IMR-90 (cell line): Measurements from ENCODE around the gene FBXW11. TPM values are rescaled to one million over a fixed set of nuclear protein-coding genes. Genes with fewer than 3 reads are reported as not detected.
A peak's percentile ranks its signal among the peaks of the same experiment; 100 is the strongest.

ENCODE experiments used
- ATAC-seq: fragments of 200-7000 bp; cut with Tn5 transposase; 2 replicates; pipeline ENCODE4 v1.9.1; 2020; ENCODE audit warnings: low read depth, mild to moderate bottlenecking, moderate library complexity
- BruUV-seq: library from RNA; stranded (reverse); fragments of 400-500 nt; replicated peaks from 2 replicates; lab custom pipeline; 2021; lab: Mats Ljungman, UMichigan
- CTCF ChIA-PET: fragments of 300-600 bp; formaldehyde crosslinking; extraction: SDS; loops from one replicate; lab custom pipeline; 2021; ENCODE audit warnings: antibody characterized with exemption; lab: Yijun Ruan, JAX
- POLR2A ChIA-PET: fragments of 300-600 bp; sonication (Branson Sonifier 250); formaldehyde crosslinking; loops from one replicate; lab custom pipeline; 2022; ENCODE audit warnings: antibody characterized with exemption; ENCODE audit not compliant: unreplicated experiment; lab: Charles Lee
- DNase-seq: peaks from one replicate; pipeline ENCODE4 v3.0.0; 2013
- H2AFZ ChIP-seq: replicated peaks from 2 replicates; pipeline ENCODE3; 2013; ENCODE audit warnings: low read length, mild to moderate bottlenecking; ENCODE audit not compliant: poor library complexity
- H2AK5ac ChIP-seq: 2 replicates; pipeline ENCODE4 v1.6.1; 2013; ENCODE audit warnings: low read depth, low read length, inconsistent platforms
- H2AK9ac ChIP-seq: replicated peaks from 2 replicates; pipeline ENCODE3; 2013; ENCODE audit warnings: mild to moderate bottlenecking, low read depth, low read length, moderate library complexity; ENCODE audit not compliant: poor library complexity
- H2BK120ac ChIP-seq: 2 replicates; pipeline ENCODE4 v1.6.1; 2013; ENCODE audit warnings: low read depth, low read length, inconsistent platforms
- H2BK15ac ChIP-seq: 3 replicates; pipeline ENCODE4 v1.6.1; 2013; ENCODE audit warnings: low read depth, low read length, inconsistent platforms
- H2BK20ac ChIP-seq: 2 replicates; pipeline ENCODE4 v1.6.1; 2013; ENCODE audit warnings: low read depth, mild to moderate bottlenecking, inconsistent platforms, low read length, moderate library complexity
- H2BK5ac ChIP-seq: 2 replicates; pipeline ENCODE4 v1.6.1; 2013; ENCODE audit warnings: mild to moderate bottlenecking, low read depth, low read length, inconsistent platforms; ENCODE audit not compliant: poor library complexity, severe bottlenecking
- H3K14ac ChIP-seq: replicated peaks from 2 replicates; pipeline ENCODE4 v1.6.1; 2013; ENCODE audit warnings: low read depth, low read length, inconsistent platforms
- H3K18ac ChIP-seq: 2 replicates; pipeline ENCODE4 v1.6.1; 2013; ENCODE audit warnings: low read depth, low read length, control low read depth
- H3K23ac ChIP-seq: 2 replicates; pipeline ENCODE4 v1.6.1; 2013; ENCODE audit warnings: low read depth, low read length, inconsistent platforms
- H3K27ac ChIP-seq: 2 replicates; pipeline ENCODE4 v1.5.1; 2013; ENCODE audit warnings: mild to moderate bottlenecking, control low read depth, low read length; ENCODE audit not compliant: insufficient read depth
- H3K27me3 ChIP-seq: 2 replicates; pipeline ENCODE4 v1.6.1; 2013; ENCODE audit warnings: low read length; ENCODE audit not compliant: control insufficient read depth, insufficient read depth
- H3K36me3 ChIP-seq: 2 replicates; pipeline ENCODE4 v1.6.1; 2013; ENCODE audit warnings: low read length, mixed read lengths; ENCODE audit not compliant: control insufficient read depth, insufficient read depth
- H3K4ac ChIP-seq: 2 replicates; pipeline ENCODE4 v1.6.1; 2013; ENCODE audit warnings: low read depth, low read length, inconsistent platforms
- H3K4me1 ChIP-seq: 2 replicates; pipeline ENCODE4 v1.6.1; 2013; ENCODE audit warnings: low read length, mixed read lengths; ENCODE audit not compliant: control insufficient read depth, insufficient read depth
- H3K4me2 ChIP-seq: 2 replicates; pipeline ENCODE4 v1.6.1; 2013; ENCODE audit warnings: low read depth, mild to moderate bottlenecking, control low read depth, low read length, moderate library complexity
- H3K4me3 ChIP-seq: 2 replicates; pipeline ENCODE4 v1.5.1; 2013; ENCODE audit warnings: low read depth, mild to moderate bottlenecking, control low read depth, low read length, moderate library complexity; ENCODE audit not compliant: insufficient read depth
- H3K56ac ChIP-seq: 2 replicates; pipeline ENCODE4 v1.6.1; 2013; ENCODE audit warnings: low read length, inconsistent platforms; ENCODE audit not compliant: insufficient read depth; ENCODE audit errors: extremely low read depth
- H3K79me1 ChIP-seq, 2 experiments: 2 replicates each; pipeline ENCODE4 v1.6.1; 2013; ENCODE audit warnings: low read length in 2 of 2, inconsistent platforms in 1 of 2, low read depth in 1 of 2
- H3K9ac ChIP-seq: 2 replicates; pipeline ENCODE4 v1.6.1; 2013; ENCODE audit warnings: low read depth, low read length, control low read depth
- H3K9me1 ChIP-seq: 2 replicates; pipeline ENCODE4 v1.6.1; 2013; ENCODE audit warnings: low read length, inconsistent platforms; ENCODE audit not compliant: insufficient read depth
- H3K9me3 ChIP-seq: 2 replicates; pipeline ENCODE4 v1.6.1; 2013; ENCODE audit warnings: low read length; ENCODE audit not compliant: control insufficient read depth, insufficient read depth
- H4K20me1 ChIP-seq: 2 replicates; pipeline ENCODE4 v1.6.1; 2013; ENCODE audit warnings: low read length, inconsistent platforms; ENCODE audit not compliant: insufficient read depth
- H4K5ac ChIP-seq: 2 replicates; pipeline ENCODE4 v1.6.1; 2013; ENCODE audit warnings: mild to moderate bottlenecking, low read depth, low read length, control low read depth
- H4K8ac ChIP-seq, 2 experiments: 2 replicates each; pipeline ENCODE4 v1.6.1; 2013; ENCODE audit warnings: low read depth in 2 of 2, low read length in 2 of 2, control low read depth in 1 of 2, inconsistent platforms in 1 of 2
- H4K91ac ChIP-seq: 2 replicates; pipeline ENCODE4 v1.6.1; 2013; ENCODE audit warnings: low read depth, low read length, inconsistent platforms; ENCODE audit not compliant: insufficient read depth
- BHLHE40 ChIP-seq: fragments of 150-350 bp; IDR thresholded peaks from 2 replicates; pipeline ENCODE4 v1.6.1; 2016; ENCODE audit warnings: mild to moderate bottlenecking, low read depth, low read length
- ELK1 ChIP-seq: fragments of 150-350 bp; IDR thresholded peaks from 2 replicates; pipeline ENCODE4 v1.6.1; 2016; ENCODE audit warnings: low read depth, mild to moderate bottlenecking, low read length, moderate library complexity, borderline replicate concordance
- FOS ChIP-seq: fragments of 150-350 bp; IDR thresholded peaks from 2 replicates; pipeline ENCODE4 v1.6.1; 2016; ENCODE audit warnings: low read depth, low read length
- MAFK ChIP-seq: IDR thresholded peaks from 2 replicates; pipeline ENCODE4 v1.6.1; 2012; ENCODE audit warnings: low read depth, low read length, improper control_type of control experiment
- MAZ ChIP-seq: IDR thresholded peaks from 2 replicates; pipeline ENCODE4 v1.6.1; 2012; ENCODE audit warnings: low read depth, mild to moderate bottlenecking, low read length, improper control_type of control experiment, moderate library complexity, borderline replicate concordance
- MXI1 ChIP-seq: IDR thresholded peaks from 2 replicates; pipeline ENCODE4 v1.6.1; 2012; ENCODE audit warnings: low read depth, mild to moderate bottlenecking, low read length, moderate library complexity, borderline replicate concordance
- NFE2L2 ChIP-seq: fragments of 150-350 bp; IDR thresholded peaks from 2 replicates; pipeline ENCODE4 v1.6.1; 2016; ENCODE audit warnings: low read depth, mild to moderate bottlenecking, low read length
- POLR2A ChIP-seq: IDR thresholded peaks from 2 replicates; pipeline ENCODE4 v1.6.1; 2012; ENCODE audit warnings: mild to moderate bottlenecking, low read depth, low read length
- RAD21 ChIP-seq: IDR thresholded peaks from 2 replicates; pipeline ENCODE4 v1.6.1; 2012; ENCODE audit warnings: low read length, improper control_type of control experiment
- RCOR1 ChIP-seq: IDR thresholded peaks from 2 replicates; pipeline ENCODE4 v1.6.1; 2012; ENCODE audit warnings: mild to moderate bottlenecking, low read length, improper control_type of control experiment; ENCODE audit not compliant: insufficient replicate concordance
- RFX5 ChIP-seq: IDR thresholded peaks from 2 replicates; pipeline ENCODE4 v1.8.0; 2012; ENCODE audit warnings: low read depth, mild to moderate bottlenecking, low read length, moderate library complexity
- SMC3 ChIP-seq: fragments of 150-350 bp; IDR thresholded peaks from 2 replicates; pipeline ENCODE4 v1.6.1; 2016; ENCODE audit warnings: low read depth, mild to moderate bottlenecking, antibody characterized with exemption, low read length, moderate library complexity
- USF2 ChIP-seq: fragments of 150-350 bp; IDR thresholded peaks from 2 replicates; pipeline ENCODE4 v1.6.1; 2017; ENCODE audit warnings: mild to moderate bottlenecking, antibody characterized with exemption, low read length, low read depth
- WGBS, 2 experiments: methylation state at CpG; one replicate each; pipeline versions ENCODE4 v1.1.5 to v1.1.7; 2013; ENCODE audit warnings: missing lambda C conversion rate in 2 of 2; ENCODE audit not compliant: insufficient read length in 1 of 2; ENCODE audit errors: extremely low coverage in 2 of 2; 5-methylcytosine and 5-hydroxymethylcytosine counted together
- dilution Hi-C: fragments of 300-500 bp; cut with HindIII; formaldehyde crosslinking; loops from one replicate; pipeline ENCODE4 v1.14.3; 2018; ENCODE audit warnings: low sequenced_read_pairs; ENCODE audit not compliant: unreplicated experiment
- in situ Hi-C: fragments of 300-500 bp; cut with MboI; formaldehyde crosslinking; loops from 3 replicates; pipeline ENCODE4 v1.14.3; 2019; ENCODE audit warnings: low sequenced_read_pairs, inconsistent platforms, mixed read lengths
- intact Hi-C: fragments of 100-400 bp; cut with micrococcal nuclease; formaldehyde crosslinking; loops from 2 replicates; pipeline ENCODE4 v1.10.0; 2022
- polyA plus RNA-seq, 3 experiments: library from polyadenylated mRNA; depleted of rRNA; stranded (reverse); fragments of >200 nt; gene quantifications; 2 replicates each; pipeline ENCODE4 v1.2.3, GENCODE V29; 2012; ENCODE audit warnings: low replicate concordance in 1 of 3
- total RNA-seq: library from RNA; depleted of rRNA; stranded (reverse); fragments of >200 nt; gene quantifications from 2 replicates; pipeline ENCODE4 v1.2.3, GENCODE V29; 2012

FBXW11 gene
- total and polyA plus RNA-seq, 2 of the 4 experiments (the other 2 are of a cell fraction) = 34.3 to 97.1 TPM

- no peak overlapping the region; the same call in 1 of the 2 replicates for H3K14ac ChIP-seq
- ATAC-seq (no peak), DNase-seq (no peak)
- H3K9me3 ChIP-seq = no peaks in the 10 kb centered on the region
- no peak overlapping the region for H3K18ac ChIP-seq
- H2BK15ac ChIP-seq = no peak overlapping the region
- no peaks in the 10 kb centered on the region for H3K27me3 ChIP-seq
- H2BK20ac ChIP-seq = no peak overlapping the region; the same call in none of the 2 replicates
- in situ Hi-C loops (no loop called here), intact Hi-C loops (loop anchor here (5.0 kb wide), 1 partner anchor 40 kb away; no protein-coding TSS in a partner anchor), dilution Hi-C loops (no loop called here)
- peak overlapping the region; percentile 49; the same call in 1 of the 2 replicates for H2AK5ac ChIP-seq
- peaks cover 22% of the 10 kb centered on the region for H3K4me1 ChIP-seq
- WGBS, 2 experiments = no CpG with 5 or more reads among the region's 9 CpGs
- H3K4me3 ChIP-seq = no peak overlapping the region
- H2BK5ac ChIP-seq = no peak overlapping the region
- H3K27ac ChIP-seq = no peak overlapping the region
- ChIA-PET POLR2A (interaction anchor here (0.5 kb wide), 1 partner anchor 13 kb away, joined by 3 read pairs; no protein-coding TSS in a partner anchor), CTCF (no interaction called here)
- BruUV-seq = no TSS peak
- H4K91ac ChIP-seq = peak overlapping the region; percentile 8; the same call in 1 of the 2 replicates
- H3K23ac ChIP-seq = peak overlapping the region; percentile 23; the same call in 1 of the 2 replicates
- H2AK9ac ChIP-seq = no peak overlapping the region
- peak overlapping the region; percentile 49; the same call in 1 of the 2 replicates for H3K4ac ChIP-seq
- peaks cover 31 to 67% of the 10 kb centered on the region in 2 experiments for H3K79me1 ChIP-seq
- H3K56ac ChIP-seq = no peak overlapping the region
- H4K8ac ChIP-seq = no peak overlapping the region
- H4K5ac ChIP-seq = no peak overlapping the region
- no peak overlapping the region for H3K4me2 ChIP-seq
- no peak overlapping the region for H2AFZ ChIP-seq
- H3K36me3 ChIP-seq = no peaks in the 10 kb centered on the region; the same call in 1 of the 2 replicates
- TF ChIP-seq BHLHE40 (no peak), FOS (no peak), MAZ (no peak), RFX5 (no peak), POLR2A (no peak), USF2 (no peak), MAFK (no peak), ELK1 (no peak), SMC3 (no peak), RCOR1 (no peak), RAD21 (no peak), MXI1 (no peak), NFE2L2 (no peak)
- no peak overlapping the region for H3K9ac ChIP-seq
- H4K20me1 ChIP-seq = peaks cover 41% of the 10 kb centered on the region
- H2BK120ac ChIP-seq = 0 out of 2 replicates have a peak overlapping the region, but pooled peaks have one; percentile 12
- peaks cover 12% of the 10 kb centered on the region for H3K9me1 ChIP-seq
Measured at GRCh38 chr5:171957591-171958251, 48.7 kb downstream of the FBXW11 start.
